Bronchial epithelial cell (primary cell): ENCODE data around the gene TRIB2. TPM values are rescaled to one million over a fixed set of nuclear protein-coding genes. Genes with fewer than 3 reads are reported as not detected.

Experiments used
- DNase-seq: peaks from one replicate; pipeline ENCODE4 v3.0.0-alpha.2; 2010; ENCODE audit warnings: low read depth
- FAIRE-seq: peaks from 2 replicates; lab custom pipeline; 2011; peaks lifted over from hg19 to GRCh38; lab: Jason Lieb, UNC
- H3K27me3 ChIP-seq: 2 replicates; pipeline ENCODE4 v1.5.1; 2011; ENCODE audit warnings: low read length; ENCODE audit not compliant: control insufficient read depth, insufficient read depth
- H3K36me3 ChIP-seq: 2 replicates; pipeline ENCODE4 v1.5.1; 2011; ENCODE audit warnings: low read length; ENCODE audit not compliant: control insufficient read depth, insufficient read depth
- H3K4me3 ChIP-seq: 2 replicates; pipeline ENCODE4 v1.5.1; 2011; ENCODE audit warnings: mild to moderate bottlenecking, low read depth, low read length, control low read depth
- CTCF ChIP-seq: IDR thresholded peaks from 2 replicates; pipeline ENCODE4 v1.5.1; 2011; ENCODE audit warnings: mild to moderate bottlenecking, moderate library complexity, low read length, control low read depth, inconsistent platforms; ENCODE audit not compliant: insufficient read depth, severe bottlenecking
- total RNA-seq: library from RNA; depleted of rRNA; stranded (reverse); fragments of >200 nt; gene quantifications from 2 replicates; pipeline ENCODE4 v1.2.1, GENCODE V29; 2014

The TRIB2 gene
- total RNA-seq, 1 donor from 2014 or later = 7.6 TPM

GRCh38 chr2:12762337-12762736, 45.6 kb downstream of the TRIB2 start:
- Histone ChIP-seq H3K36me3 (no peaks in the 10 kb centered on the region), H3K27me3 (no peaks in the 10 kb centered on the region), H3K4me3 (no peak overlapping the region)
- DNase-seq = no peak
- FAIRE-seq = no peak
- no peak for TF ChIP-seq CTCF

GRCh38 chr2:12762976-12763375, 46.2 kb downstream of the TRIB2 start:
- no peaks in the 10 kb centered on the region for H3K27me3 ChIP-seq
- FAIRE-seq (no peak), DNase-seq (no peak)
- H3K36me3 ChIP-seq = no peaks in the 10 kb centered on the region
- no peak for TF ChIP-seq CTCF
- no peak overlapping the region for H3K4me3 ChIP-seq

- no peak for TF ChIP-seq CTCF
- H3K4me3 ChIP-seq = no peak overlapping the region
- FAIRE-seq (no peak), DNase-seq (no peak)
- no peaks in the 10 kb centered on the region for H3K27me3 ChIP-seq
- H3K36me3 ChIP-seq = no peaks in the 10 kb centered on the region
These were observed 46.8 kb downstream of the TRIB2 start for GRCh38 chr2:12763486-12763885.

GRCh38 chr2:12764075-12764730, 47.5 kb downstream of the TRIB2 start:
- H3K4me3 ChIP-seq = no peak overlapping the region
- no peak for FAIRE-seq
- peak; percentile 27 for DNase-seq
- TF ChIP-seq CTCF = no peak
- no peaks in the 10 kb centered on the region for H3K36me3 ChIP-seq
- no peaks in the 10 kb centered on the region for H3K27me3 ChIP-seq

GRCh38 chr2:12764849-12765605, 48.3 kb downstream of the TRIB2 start:
- peak; percentile 60 for DNase-seq
- H3K27me3 ChIP-seq = peaks cover 2% of the 10 kb centered on the region
- no peak for TF ChIP-seq CTCF
- no peak for FAIRE-seq
- H3K36me3 ChIP-seq = no peaks in the 10 kb centered on the region
- H3K4me3 ChIP-seq = no peak overlapping the region
